ENCODE data around the gene EVA1C. TPM values are rescaled to one million over a fixed set of nuclear protein-coding genes. Genes with fewer than 3 reads are reported as not detected.

The EVA1C gene
- polyA plus RNA-seq, 6 donors from 2014 or later, result 0.47 to 0.87 (median 0.57) TPM; not detected in 3

Other genes starting within 250 kb of the EVA1C start
- 10 to 100 TPM in 5 of 6 donors, 1 to 10 TPM in 1; 6.6 to 20.3 (median 13.1) TPM for gene MIS18A, start 133.7 kb upstream of the EVA1C start, polyA plus RNA-seq (ENCODE audit: low read depth in 6 of 6)
- gene MRAP, start 113.9 kb upstream of the EVA1C start, polyA plus RNA-seq (ENCODE audit: low read depth in 6 of 6), result not detected
- 1 to 10 TPM; 1.3 to 4.9 (median 3.2) TPM for gene URB1, start 19.7 kb upstream of the EVA1C start, polyA plus RNA-seq (ENCODE audit: low read depth in 6 of 6)
- under 1 TPM in 5 of 6 donors, not detected in 1; 0.28 to 1.00 (median 0.54) TPM for gene TCP10L, start 172.8 kb downstream of the EVA1C start, polyA plus RNA-seq (ENCODE audit: low read depth in 6 of 6)
- gene CFAP298, start 199.7 kb downstream of the EVA1C start, polyA plus RNA-seq (ENCODE audit: low read depth in 6 of 6), result 10 to 100 TPM; 54.8 to 65.4 (median 57.6) TPM